Measurements from ENCODE around the gene OR56A4.
"Not testable (repeated sequence)": the region's sequence is repeated elsewhere in the genome, so short reads cannot be mapped to it uniquely, and the experiment has no call there.

Gene OR56A4

DNA sequence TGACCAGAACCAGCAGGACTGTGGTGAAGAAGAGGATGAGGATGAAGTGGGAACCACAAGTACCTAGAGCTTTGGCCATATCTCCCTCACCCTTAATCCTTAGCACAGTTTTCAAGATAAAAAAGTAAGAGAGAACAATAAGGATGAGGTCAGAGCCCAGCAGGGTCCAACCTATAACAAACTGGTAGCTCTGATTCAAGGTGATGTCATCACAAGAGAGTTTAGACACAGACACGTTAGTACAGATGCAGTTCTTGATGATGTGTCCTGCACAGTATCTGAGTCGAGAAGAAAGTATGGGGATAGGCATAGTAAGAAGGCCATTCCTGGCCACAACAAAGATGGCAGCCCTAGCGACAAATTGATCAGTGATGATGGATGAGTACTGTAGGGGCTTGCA, 39.0 kb downstream of the OR56A4 start:
- Histone ChIP-seq H3K36me3 (ENCODE audit: control insufficient read depth, insufficient read depth, low read length) (no peaks in the 10 kb centered on the region), H3K9me3 (ENCODE audit: control insufficient read depth, low read length) (no peaks in the 10 kb centered on the region), H3K4me3 (ENCODE audit: insufficient read depth, low read depth, low read length, poor library complexity, severe bottlenecking) (no peak overlapping the region)

DNA sequence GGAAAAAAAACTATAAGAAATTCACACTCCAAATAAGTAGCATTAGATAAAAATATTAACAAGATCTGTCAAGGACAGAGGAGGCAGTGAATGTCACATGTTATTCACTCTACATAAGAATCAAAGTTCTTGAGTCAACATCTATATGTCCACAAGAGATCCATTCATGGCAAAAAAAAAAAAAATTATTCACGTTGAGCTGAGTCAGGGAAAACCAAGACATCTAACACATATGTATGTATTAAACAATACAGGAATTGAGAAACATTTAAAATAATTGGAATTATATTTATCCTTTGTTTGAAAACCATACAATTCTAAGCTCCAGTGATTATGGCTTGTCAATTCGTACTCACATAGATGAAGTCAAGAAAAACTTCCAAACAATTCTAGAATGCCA, 39.8 kb downstream of the OR56A4 start:
- Histone ChIP-seq H3K27ac (ENCODE audit: insufficient read depth, low read length, poor library complexity, severe bottlenecking) (no peak overlapping the region), H3K4me1 (ENCODE audit: control insufficient read depth, insufficient read depth, low read length, poor library complexity, severe bottlenecking) (no peaks in the 10 kb centered on the region), H3K27me3 (replicated peaks; ENCODE audit: control insufficient read depth, insufficient read depth, low read length, poor library complexity, severe bottlenecking) (no peaks in the 10 kb centered on the region), H3K9me3 (ENCODE audit: control insufficient read depth, low read length) (no peaks in the 10 kb centered on the region), H3K36me3 (ENCODE audit: control insufficient read depth, insufficient read depth, low read length) (no peaks in the 10 kb centered on the region), H3K4me3 (ENCODE audit: insufficient read depth, low read depth, low read length, poor library complexity, severe bottlenecking) (no peak overlapping the region)
- no peak for DNase-seq

More for the DNA sequence above, 39.0 kb downstream of the OR56A4 start:
- Histone ChIP-seq H3K27me3 (replicated peaks; ENCODE audit: control insufficient read depth, insufficient read depth, low read length, poor library complexity, severe bottlenecking) (no peaks in the 10 kb centered on the region), H3K4me1 (ENCODE audit: control insufficient read depth, insufficient read depth, low read length, poor library complexity, severe bottlenecking) (no peaks in the 10 kb centered on the region), H3K27ac (ENCODE audit: insufficient read depth, low read length, poor library complexity, severe bottlenecking) (no peak overlapping the region)
- no peak for DNase-seq

DNA sequence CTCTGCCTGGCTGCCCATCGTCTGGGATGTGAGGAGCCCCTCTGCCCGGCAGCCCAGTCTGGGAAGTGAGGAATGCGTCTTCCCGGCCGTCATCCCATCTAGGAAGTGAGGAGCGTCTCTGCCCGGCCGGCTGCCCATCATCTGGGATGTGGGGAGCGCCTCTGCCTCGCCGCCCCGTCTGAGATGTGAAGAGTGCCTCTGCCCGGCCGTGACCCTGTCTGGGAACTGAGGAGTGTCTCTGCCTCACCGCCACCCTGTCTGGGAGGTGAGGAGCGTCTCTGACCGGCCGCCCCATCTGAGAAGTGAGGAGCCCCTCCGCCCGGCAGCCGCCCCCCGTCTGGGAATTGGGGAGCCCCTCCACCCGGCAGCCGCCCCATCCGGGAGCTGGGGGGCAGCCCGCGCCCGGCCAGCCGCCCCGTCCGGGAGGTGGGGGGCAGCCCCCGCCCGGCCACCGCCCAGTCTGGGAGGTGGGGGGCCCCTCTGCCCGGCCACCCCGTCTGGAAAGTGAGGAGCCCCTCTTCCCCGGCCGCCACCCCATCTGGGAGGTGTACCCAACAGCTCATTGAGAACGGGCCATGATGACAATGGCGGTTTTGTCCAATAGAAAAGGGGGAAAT, 45.9 kb downstream of the OR56A4 start:
- H3K36me3 ChIP-seq (ENCODE audit: control insufficient read depth, insufficient read depth, low read length); H3K4me3 ChIP-seq (ENCODE audit: insufficient read depth, low read depth, low read length, poor library complexity, severe bottlenecking); DNase-seq; H3K4me1 ChIP-seq (ENCODE audit: control insufficient read depth, insufficient read depth, low read length, poor library complexity, severe bottlenecking); H3K27ac ChIP-seq (ENCODE audit: insufficient read depth, low read length, poor library complexity, severe bottlenecking); H3K9me3 ChIP-seq (ENCODE audit: control insufficient read depth, low read length); H3K27me3 ChIP-seq (replicated peaks; ENCODE audit: control insufficient read depth, insufficient read depth, low read length, poor library complexity, severe bottlenecking): not testable (repeated sequence)

DNA sequence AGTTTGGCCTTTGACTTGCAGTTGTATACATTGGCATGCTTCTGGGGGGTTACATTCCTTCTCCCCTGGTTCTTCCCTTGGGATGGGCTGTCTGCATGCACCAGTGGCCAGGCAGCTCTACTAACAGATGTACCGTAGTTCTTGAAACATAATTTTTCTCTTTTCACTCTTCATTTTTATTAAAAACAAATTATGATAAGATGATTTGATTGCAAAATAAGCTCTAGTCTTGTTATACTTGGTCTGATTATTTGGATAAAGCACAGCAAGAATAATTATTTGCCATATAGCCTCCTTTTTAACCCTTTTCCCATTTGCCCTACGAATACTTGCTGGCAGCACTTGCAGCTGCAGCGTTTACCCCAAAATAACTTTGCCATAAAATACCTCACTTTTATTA, 51.2 kb downstream of the OR56A4 start:
- Histone ChIP-seq H3K4me3 (ENCODE audit: insufficient read depth, low read depth, low read length, poor library complexity, severe bottlenecking) (no peak overlapping the region), H3K36me3 (ENCODE audit: control insufficient read depth, insufficient read depth, low read length) (no peaks in the 10 kb centered on the region), H3K4me1 (ENCODE audit: control insufficient read depth, insufficient read depth, low read length, poor library complexity, severe bottlenecking) (no peaks in the 10 kb centered on the region), H3K27me3 (replicated peaks; ENCODE audit: control insufficient read depth, insufficient read depth, low read length, poor library complexity, severe bottlenecking) (no peaks in the 10 kb centered on the region), H3K9me3 (ENCODE audit: control insufficient read depth, low read length) (no peaks in the 10 kb centered on the region), H3K27ac (ENCODE audit: insufficient read depth, low read length, poor library complexity, severe bottlenecking) (no peak overlapping the region)
- no peak for DNase-seq
